ENCODE measurements around the gene NOL12.

NOL12 gene

DNA sequence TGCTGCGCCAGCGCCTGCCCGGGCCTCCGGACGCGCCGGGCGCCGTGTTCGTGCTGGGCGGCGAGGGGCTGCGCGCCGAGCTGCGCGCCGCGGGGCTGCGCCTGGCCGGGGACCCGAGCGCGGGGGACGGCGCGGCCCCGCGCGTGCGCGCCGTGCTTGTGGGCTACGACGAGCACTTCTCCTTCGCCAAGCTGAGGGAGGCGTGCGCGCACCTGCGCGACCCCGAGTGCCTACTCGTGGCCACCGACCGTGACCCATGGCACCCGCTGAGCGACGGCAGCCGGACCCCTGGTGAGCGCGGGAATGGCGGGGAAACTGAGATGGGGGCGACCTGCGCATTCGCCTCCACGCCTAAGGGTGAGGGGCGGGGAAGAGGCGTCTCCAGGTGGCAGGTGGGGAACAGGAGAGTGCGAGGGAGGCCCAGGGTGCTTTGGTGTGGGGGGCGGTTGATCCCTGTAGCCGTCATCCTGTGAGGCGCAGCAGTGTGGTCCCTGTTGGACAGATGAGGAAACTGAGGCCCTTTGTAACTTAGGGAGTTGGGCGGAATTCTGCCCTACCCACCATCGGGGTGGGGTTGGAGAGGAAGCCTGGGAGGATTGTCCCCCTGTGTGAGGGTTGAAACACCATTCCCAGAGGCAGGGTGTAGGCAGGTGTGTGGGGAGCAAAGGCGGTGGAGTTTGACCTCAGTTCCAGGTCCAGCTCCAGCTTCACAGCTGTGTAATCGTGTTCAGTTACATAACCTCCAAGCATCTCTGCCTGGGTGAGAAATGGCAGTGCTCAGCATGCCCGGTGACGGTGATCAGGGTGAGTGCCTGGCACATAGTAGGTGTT lies 26.9 kb upstream of the NOL12 start:
- no peak for DNase-seq

DNA sequence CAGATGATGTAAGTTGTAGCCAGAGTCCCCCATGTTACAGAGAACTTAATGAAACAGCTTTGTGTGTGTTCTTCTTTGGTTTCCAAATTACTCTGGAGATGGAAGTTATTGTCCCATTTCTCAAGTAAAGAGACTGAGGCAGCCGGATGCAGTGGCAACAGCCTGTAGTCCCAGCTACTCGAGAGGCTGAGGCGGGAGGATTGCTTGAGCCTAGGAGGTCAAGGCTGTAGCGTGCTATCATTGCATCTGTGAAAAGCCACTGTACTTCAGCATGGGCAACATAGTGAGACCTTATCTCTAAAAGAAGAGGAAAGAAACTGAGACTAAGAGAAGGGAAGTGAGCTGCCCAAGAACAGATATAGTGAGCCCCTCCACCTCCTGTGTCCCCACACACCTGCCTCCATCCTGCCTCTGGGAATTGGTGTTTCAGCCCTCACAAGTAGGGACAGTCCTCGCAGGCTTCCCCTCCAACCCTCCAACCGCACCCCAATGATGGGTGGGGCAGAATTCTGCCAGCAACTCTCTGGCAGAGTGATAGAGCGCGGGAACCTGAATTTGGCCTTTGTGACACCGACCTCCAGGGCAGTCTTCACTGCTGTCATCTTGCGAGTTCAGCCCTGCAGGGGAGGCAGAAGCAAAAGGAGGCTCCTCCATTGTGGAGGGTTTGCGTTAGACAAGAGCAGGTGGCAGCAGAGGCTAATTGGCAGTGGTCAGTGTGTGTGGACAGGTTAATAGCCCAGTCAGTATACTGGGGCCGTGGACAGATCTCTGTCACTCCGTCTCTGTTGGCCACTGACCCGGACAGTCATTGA lies 26.0 kb upstream of the NOL12 start:
- DNase-seq: no peak

DNA sequence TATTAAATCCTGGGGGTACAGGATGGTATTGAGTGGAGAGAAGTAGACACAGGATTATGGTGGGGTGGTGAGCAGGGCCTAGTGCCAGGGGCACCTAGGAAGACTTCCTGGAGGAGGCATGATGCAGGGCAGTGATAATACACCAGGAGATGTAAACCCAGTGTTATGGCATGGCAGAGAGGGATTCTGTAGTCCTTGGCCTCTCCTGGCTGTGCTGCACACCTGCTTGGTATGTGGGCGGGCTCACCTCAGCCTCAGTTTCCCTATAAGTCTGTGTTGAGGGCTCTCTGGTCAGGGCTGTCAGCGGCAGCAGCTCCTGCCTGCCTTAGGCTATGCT lies 25.5 kb upstream of the NOL12 start:
- no peak for DNase-seq

DNA sequence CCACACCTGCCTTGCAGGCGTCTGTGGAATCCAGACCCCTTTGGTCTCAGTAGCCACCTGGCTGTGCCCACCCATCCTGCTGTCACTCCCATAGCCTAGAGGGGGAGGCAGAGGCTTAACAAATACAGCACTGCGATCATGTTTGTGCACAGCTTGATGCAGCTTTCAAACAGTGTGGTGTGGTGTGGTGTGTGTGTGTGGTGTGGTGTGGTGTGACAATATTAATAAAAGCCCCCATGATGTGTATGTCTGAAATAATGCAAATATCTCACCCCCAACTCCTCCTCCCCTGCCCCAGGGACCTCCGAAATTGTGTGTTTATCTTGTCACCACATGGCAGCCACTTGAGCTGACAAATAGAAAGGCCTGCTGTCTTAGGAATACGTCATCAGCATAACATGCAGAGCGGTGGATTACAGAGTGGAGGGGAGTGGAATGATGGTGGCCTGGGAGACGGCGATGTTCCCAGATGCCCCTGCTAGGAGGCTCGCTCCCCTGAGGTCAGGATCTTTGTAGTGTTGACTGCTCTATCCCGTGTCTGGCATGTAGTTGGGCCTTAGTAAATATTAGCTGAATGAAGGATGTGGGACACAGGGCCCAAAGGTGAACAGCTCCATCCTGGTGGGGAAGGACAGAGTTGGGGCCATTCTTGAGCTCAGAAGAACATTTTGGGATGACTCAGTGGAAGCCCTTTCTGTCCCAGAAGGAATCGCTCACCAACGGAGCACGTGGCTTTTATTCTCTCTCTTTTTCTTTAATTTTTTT lies 24.8 kb upstream of the NOL12 start:
- peak; percentile 79 for DNase-seq

DNA sequence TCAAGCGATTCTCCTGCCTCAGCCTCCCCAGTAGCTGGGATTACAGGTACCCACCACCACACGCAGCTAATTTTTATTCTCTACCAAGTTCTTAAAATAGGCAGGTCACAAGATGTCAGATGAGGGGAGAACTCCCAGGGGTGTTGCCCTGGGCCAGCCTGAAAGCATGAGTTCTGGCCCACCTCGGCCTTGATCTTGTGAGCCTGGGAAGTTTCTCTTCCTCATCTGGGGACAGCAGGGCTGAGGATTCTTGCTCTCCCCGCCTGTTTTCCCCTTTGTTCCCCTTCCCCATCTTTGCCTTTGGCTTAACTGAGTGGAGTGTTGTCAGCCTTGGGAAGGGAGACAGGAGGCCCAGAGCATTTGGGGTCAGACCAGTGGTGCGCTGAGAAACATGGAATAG lies 24.1 kb upstream of the NOL12 start:
- no peak for DNase-seq

DNA sequence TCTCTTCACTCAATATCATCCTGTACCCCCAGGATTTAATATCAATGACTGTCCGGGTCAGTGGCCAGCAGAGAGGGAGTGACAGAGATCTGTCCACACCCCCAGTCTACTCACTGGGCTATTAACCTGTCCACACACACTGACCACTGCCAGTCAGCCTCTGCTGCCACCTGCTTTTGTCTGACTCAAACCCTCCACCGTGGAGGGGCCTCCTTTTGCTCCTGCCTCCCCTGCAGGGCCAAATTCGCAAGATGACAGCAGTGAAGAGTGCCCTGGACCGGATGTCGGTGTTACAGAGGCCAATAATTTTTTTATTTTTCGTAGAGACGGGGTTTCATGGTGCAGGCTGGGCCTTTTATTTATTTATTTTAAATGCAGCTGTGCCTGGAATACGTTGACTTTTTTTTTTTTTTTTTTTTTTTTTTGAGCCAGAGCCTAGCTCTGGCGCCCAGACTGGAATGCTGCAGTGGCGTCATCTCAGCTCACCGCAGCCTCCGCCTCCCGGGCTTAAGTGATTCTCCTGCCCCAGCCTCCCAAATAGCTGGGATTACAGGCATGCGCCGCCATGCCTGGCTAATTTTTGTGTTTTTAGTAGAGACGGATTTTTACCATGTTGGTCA lies 22.5 kb upstream of the NOL12 start:
- peak; percentile 44 for DNase-seq

DNA sequence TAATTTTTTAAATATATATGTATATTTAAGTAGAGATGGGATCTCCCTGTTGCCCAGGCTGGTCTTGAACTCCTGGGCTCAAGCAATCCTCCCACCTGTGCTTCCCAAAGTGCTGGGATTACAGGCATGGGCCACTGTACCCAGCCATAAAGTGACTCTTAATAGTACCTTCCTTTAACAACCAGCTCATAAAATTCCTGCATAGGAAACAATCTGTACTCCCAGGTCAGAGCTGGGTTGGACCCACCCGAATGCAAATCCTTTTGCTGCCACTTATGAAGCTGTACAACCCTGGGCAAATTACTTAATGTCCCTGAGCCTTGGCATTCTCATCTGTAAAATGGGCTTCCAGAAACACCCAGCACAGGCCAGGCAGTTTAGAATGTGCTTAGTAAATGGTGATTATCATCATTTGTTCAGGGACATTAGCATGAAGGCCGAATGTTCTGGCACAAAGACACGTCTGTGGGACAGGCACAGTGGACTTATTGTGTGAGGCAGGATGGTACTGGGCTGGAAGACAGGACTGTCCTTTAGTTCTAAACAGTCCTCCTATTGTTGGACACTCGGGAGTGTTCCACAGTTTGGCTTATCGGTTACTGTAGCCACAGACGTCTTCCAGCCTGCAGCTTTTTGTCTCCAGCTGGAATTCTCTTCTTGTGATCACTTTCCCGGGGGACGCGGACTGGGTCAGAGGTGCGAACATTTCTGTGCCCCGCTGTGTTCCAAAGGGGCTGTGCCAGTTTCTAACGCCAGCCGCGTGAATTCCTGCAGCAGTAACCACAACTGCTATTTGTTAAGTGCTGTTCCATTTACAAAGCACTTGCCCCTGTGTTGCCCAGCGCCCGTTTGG lies 21.7 kb upstream of the NOL12 start:
- DNase-seq: no peak

DNA sequence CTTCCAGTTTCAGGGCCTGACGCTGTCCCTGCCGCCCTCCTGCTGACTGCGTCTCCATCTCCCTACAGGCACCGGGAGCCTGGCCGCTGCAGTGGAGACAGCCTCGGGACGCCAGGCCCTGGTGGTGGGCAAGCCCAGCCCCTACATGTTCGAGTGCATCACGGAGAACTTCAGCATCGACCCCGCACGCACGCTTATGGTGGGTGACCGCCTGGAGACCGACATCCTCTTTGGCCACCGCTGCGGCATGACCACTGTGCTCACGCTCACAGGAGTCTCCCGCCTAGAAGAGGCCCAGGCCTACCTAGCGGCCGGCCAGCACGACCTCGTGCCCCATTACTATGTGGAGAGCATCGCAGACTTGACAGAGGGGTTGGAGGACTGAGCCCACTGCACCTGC lies 20.7 kb upstream of the NOL12 start:
- no peak for DNase-seq

DNA sequence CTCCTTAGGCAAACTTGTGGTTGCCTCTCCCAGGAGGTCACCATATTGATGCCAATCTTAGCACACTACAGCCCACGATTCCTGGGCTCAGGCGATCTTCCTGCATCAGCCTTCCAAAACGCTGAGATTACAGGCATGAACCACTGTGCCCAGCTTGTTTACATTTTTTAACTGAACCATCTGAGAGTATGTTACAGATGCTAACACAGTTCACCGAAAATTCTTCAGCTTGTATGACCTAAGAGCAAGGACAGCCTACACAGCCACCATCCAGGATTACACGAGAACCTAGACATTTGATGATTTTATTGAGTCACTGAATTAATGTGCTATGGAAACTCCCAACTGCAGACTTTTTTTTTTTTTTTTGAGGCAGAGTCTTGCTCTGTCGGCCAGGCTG lies 16.6 kb upstream of the NOL12 start:
- DNase-seq: peak; percentile 45

DNA sequence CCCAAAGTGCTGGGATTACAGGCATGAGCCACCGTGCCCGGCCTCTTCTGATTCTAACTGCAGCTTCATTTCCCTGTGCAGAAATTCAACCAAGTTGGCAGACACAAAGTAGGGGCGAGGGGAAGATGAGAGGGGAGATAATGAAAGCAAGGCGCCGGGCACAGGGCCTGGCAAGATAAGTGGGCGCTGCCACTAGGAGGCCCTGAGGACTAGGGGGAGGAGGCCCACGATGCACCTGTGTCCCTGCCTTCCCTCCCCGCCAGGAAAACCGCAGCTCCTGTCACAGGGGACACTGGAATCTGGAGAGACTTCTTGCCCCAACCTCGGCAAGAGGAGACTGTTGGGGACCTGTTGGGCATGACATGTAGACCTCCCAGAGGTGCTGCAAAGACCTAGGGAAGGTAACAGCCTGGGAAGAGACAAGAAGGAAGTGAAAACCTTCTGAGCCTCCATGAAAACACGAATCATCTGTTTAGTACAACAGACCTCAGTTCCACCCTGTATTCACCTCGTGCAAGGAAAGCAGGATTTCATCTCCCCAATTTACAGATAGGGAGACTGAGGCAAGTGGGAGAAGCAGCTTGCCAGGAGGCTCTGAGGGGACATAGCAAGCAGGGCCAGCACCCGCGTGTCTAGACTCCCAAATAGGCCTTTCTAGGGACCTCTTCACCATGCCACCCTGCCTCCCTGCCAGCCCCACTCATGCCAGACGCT lies 13.8 kb upstream of the NOL12 start:
- no peak for DNase-seq

DNA sequence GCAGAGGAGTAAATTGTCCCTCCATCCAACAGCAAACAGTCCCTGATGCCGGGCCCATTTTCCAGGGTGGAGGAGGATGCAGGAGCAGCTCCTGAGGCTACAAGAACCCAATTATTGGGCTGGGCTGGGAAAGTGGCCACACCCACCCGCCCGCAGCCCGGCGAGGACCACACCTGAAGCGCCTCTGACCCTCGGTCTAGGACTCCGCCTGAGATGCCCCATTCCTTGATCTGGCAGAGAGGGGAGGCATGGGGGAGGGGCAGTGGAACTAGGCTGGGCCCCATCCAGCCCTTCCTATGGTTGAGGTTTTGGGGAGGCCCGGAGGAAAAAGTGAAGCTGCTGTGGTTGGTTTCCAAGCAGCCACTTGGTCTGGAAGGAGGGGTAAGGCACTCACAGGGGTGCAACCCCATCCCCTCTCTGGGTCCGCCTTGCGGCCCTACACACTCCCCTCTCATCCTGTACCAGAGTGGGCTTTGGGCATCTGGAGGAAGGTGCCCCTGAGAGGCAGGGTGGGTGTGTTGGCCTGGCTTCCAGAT lies 13.2 kb upstream of the NOL12 start:
- no peak for DNase-seq

DNA sequence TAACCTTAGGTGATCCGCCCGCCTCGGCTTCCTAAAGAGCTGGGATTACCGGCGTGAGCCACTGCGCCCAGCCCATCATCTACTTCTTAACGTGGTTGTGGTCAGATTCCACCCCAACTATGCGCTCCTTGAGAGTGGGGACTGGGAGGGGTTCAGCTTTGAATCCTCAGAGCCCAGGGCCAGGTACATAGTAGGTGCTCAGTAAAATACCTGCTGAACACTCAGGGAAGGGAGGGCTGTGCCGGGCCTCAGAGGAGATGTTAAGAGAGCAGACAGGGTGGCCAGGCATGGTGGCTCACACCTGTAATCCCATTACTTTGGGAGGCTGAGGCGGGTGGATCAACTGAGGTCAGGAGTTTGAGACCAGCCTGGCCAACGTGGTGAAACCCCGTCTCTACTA lies 11.9 kb upstream of the NOL12 start:
- no peak for DNase-seq

DNA sequence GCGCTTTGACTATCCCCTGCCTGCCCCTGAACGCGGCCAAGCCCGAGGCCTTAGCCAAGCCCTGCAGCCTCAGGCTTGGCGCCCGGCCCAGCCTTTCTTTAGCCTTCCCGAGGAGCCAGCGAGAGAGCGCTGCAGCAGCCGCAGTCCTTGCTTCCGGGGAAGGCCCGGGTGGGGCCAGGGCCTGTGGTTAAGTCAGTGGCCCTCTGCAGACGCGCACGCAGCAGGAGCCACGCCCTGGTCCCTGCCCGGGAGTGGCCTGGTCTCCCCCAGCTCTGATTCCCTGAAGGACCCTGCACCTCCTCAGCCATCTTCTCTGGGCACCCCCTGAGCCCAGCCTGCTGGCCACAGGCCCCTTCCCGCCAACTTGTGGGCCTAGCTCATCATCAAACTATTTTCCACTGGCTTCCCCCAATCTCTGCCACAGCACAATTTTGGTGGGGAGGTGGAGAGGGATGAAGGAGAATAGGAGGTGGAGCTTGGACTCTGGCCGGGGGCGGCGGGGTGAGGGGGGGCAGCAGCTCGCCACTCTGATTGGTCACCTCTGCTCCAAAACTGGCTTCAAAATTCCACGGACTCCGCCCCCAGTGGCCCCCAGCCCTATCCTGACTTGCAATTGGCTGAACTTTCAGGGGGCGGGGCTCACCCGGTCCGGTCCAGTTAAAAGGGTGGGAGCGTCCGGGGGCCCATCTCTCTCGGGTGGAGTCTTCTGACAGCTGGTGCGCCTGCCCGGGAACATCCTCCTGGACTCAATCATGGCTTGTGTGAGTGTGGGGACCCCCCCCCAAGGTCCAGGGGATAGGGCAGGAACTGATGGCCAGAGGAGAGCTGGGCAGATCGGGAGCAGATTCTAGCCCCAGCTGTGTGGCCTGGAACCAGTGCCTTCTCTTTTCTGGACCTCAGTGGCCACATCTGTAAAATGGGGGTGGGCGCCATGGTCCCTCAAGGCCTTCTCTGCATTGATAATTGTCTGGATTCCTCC lies 10.9 kb upstream of the NOL12 start, which contains the start of gene LGALS1:
Gene LGALS1, plus strand, starts transcription at position 686 of the 979 bp plus-strand sequence. Its CDS starts 67 bp downstream, at position 753.
- peak; percentile 99 for DNase-seq

DNA sequence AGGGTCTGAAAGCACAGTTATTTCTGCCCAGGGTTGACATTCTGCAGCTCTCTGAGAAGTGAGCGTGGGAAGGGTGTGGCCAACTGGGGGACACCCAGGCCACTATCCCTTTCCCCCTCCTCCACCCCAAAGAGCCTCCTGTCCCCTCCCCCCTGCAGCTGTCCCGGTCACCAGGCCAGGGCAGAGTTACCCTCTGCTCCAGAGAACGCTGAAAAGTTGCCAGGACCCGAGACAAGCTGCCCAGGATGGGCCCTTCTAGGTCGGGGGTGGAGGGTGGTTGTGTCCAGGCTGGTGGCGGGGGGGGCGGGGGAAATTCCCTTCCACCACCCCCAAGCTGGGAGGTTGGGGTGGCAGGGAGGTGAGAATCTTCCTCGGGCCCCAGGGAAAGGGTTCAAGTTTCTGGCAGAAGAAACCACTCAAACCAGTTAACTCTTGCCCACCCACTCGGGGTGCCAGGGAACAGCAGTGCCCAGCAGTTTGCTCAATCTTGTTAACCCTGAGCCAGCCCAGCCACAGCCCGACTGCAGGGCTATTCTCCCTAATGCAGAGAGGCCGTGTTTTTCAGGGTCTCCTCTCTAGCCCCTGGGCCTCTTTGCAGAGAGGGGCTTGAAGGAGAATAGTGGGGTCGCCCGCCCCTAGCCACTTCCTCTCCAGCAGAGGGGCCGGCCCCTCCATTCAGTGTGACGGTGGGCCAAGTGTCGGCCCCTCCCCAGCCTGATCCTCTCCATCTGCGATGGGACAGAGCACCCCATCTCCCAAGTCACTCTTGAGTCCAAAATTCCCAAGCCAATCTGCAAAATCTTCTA lies 10.0 kb upstream of the NOL12 start:
- DNase-seq: peak; percentile 24

DNA sequence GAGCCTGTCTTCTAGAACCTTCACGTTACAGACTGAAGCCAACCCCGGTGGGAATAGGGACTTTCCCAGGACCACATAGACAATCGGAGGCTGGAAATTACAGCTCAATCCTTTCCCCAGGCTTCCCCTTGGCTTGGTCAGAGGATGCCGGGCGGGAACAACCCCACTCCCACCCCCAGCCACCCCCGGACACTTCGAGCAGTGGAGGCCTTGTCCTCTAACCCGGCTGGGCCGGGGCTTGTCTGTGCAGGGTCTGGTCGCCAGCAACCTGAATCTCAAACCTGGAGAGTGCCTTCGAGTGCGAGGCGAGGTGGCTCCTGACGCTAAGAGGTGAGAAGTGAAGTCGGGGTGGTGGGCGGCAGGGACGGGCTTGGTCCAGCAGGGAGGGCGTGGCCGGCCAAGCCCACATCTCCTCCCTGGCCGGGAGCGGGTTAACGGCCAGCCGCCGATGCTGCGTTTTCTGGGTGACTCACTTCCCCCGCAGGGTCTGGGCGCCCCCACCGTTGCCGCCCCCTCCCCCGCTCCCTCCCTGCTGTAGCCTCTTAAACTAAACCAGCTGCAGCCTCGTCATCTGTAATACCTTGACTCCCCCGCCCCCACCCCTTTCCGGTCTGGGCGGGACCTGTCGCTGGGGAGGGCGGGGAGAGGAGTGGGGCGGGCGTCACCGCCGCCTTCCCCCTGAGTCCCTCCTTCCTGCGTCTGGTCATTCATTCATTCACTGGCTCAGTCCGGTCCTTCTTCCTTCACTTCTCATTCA lies 9.2 kb upstream of the NOL12 start:
- peak; percentile 99 for DNase-seq

DNA sequence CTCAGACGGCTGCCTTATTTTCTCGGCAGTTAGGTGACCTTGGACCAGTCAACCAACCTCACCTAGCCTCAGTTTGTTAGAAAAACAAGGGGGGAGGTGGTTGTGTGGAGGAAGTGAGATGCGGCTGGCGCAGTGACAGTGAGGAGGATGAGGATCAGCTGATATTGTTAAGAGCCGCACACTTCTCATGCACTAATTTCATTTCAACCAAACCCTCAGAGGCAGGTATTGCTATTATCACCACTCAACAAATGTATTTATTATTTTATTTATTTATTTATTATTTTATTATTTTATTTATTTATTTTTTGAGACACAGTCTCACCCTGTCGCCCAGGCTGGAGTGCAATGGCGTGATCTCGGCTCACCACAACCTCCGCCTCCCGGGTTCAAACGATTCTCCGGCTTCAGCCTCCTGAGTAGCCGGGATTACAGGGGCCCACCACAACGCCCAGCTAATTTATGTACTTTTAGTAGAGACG lies 8.6 kb upstream of the NOL12 start:
- DNase-seq: no peak

DNA sequence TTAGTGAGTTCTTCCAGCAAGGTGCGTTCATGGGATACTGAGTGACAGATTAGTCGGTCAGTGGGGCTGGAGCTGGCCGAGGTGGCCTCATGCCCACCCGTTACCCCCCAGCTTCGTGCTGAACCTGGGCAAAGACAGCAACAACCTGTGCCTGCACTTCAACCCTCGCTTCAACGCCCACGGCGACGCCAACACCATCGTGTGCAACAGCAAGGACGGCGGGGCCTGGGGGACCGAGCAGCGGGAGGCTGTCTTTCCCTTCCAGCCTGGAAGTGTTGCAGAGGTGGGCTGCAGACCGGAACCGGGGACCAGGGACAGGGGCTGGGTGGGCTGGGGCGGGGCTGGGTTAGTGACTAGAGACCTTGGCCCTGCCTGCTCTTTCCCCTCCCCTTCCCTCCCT lies 7.8 kb upstream of the NOL12 start:
- DNase-seq: no peak

DNA sequence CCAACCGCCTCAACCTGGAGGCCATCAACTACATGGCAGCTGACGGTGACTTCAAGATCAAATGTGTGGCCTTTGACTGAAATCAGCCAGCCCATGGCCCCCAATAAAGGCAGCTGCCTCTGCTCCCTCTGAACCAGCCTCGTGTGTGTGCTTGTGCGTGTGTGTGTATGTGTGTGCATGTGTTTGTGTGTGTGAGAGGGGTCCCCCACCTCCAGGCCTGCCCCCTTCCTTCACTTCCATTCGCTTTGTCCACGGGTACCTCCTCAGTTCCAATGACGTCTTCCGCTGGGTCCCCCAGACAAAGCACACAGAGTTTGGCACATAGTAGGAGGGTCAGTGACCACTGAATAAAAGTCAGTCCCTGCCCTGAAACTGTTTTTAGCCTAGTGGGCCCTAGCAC lies 6.5 kb upstream of the NOL12 start:
- DNase-seq: no peak
